Measurements from ENCODE around the gene DCC.

GRCh38 chr18:52970686-52971085 is 630.7 kb downstream of the DCC start:
- TF ChIP-seq, protein P1, sequence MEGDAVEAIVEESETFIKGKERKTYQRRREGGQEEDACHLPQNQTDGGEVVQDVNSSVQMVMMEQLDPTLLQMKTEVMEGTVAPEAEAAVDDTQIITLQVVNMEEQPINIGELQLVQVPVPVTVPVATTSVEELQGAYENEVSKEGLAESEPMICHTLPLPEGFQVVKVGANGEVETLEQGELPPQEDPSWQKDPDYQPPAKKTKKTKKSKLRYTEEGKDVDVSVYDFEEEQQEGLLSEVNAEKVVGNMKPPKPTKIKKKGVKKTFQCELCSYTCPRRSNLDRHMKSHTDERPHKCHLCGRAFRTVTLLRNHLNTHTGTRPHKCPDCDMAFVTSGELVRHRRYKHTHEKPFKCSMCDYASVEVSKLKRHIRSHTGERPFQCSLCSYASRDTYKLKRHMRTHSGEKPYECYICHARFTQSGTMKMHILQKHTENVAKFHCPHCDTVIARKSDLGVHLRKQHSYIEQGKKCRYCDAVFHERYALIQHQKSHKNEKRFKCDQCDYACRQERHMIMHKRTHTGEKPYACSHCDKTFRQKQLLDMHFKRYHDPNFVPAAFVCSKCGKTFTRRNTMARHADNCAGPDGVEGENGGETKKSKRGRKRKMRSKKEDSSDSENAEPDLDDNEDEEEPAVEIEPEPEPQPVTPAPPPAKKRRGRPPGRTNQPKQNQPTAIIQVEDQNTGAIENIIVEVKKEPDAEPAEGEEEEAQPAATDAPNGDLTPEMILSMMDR (IDR thresholded peaks at IDR 0.05) = no peak
- no peak for TF ChIP-seq EZH2 (IDR thresholded peaks at IDR 0.05; ENCODE audit: borderline replicate concordance, insufficient read depth, low read depth, low read length, poor library complexity, severe bottlenecking)

All from B cell (primary cell).